Transverse colon (tissue), 4 donors: ENCODE results near the gene BCKDHA. TPM values are rescaled to one million over a fixed set of nuclear protein-coding genes. Genes with fewer than 3 reads are reported as not detected.
"Not testable (repeated sequence)": the region's sequence is repeated elsewhere in the genome, so short reads cannot be mapped to it uniquely, and the experiment has no call there.

Experiments used
- DNase-seq: peaks from one replicate; pipeline ENCODE4 v3.0.0-alpha.2; 2019
- H3K27ac ChIP-seq, 4 donors: fragments of 200-600 bp; sonication (generic); 2 replicates each; pipeline ENCODE4 v1.5.1; 2016 to 2018; ENCODE audit warnings: inconsistent platforms in 4 of 4
- H3K27me3 ChIP-seq: fragments of 200-600 bp; sonication (generic); 2 replicates; pipeline ENCODE4 v1.5.1; 2017; ENCODE audit warnings: inconsistent platforms
- H3K36me3 ChIP-seq, 4 donors: fragments of 200-600 bp; sonication (generic); 2 replicates each; pipeline ENCODE4 v1.5.1; 2017 to 2019; ENCODE audit warnings: inconsistent platforms in 4 of 4
- H3K4me1 ChIP-seq, 4 donors: fragments of 200-600 bp; sonication (generic); 2 replicates each; pipeline ENCODE4 v1.5.1; 2017 to 2020; ENCODE audit warnings: inconsistent platforms in 4 of 4
- H3K4me3 ChIP-seq, 4 donors: fragments of 200-600 bp; sonication (generic); 1 replicate in 1 of 4; 2 replicates in 3 of 4; pipeline versions ENCODE4 v1.5.1 to v1.6.1; 2017 to 2019; ENCODE audit warnings: inconsistent platforms in 4 of 4
- H3K9me3 ChIP-seq, 2 donors: fragments of 200-600 bp; sonication (generic); 2 replicates each; pipeline ENCODE4 v1.5.1; 2017 to 2019; ENCODE audit warnings: inconsistent platforms in 2 of 2
- EP300 ChIP-seq: sonication (generic); formaldehyde crosslinking; IDR thresholded peaks from one replicate; pipeline ENCODE4 v1.6.1; 2017; ENCODE audit warnings: antibody characterized with exemption, low read depth
- POLR2A ChIP-seq: fragments of 450-650 bp; IDR thresholded peaks from one replicate; pipeline ENCODE4 v1.6.1; 2016; ENCODE audit warnings: antibody characterized with exemption, mild to moderate bottlenecking, moderate library complexity
- POLR2AphosphoS5 ChIP-seq, 3 donors: sonication (generic); formaldehyde crosslinking; IDR thresholded peaks; one replicate each; pipeline ENCODE4 v1.6.1; 2016; ENCODE audit warnings: antibody characterized with exemption in 3 of 3
- WGBS, 2 donors: methylation state at CpG; one replicate each; pipeline ENCODE4 v1.1.5; 2018; ENCODE audit warnings: low coverage in 1 of 2; 5-methylcytosine and 5-hydroxymethylcytosine counted together
- in situ Hi-C, 4 donors: fragments of 200-750 bp; cut with MboI; loops; one replicate each; pipeline versions ENCODE4 v1.15.0 to v1.15.1; 2017; ENCODE audit warnings: low sequenced_read_pairs in 3 of 4, low pct_ligation_motif_present in 1 of 4, low pct_unique_long_range_greater_than_20kb in 1 of 4
- intact Hi-C: fragments of 100-400 bp; cut with DNase I; formaldehyde crosslinking; loops from one replicate; pipeline ENCODE4 v1.15.1; 2023; ENCODE audit warnings: low total_unique reads
- total RNA-seq, 4 donors: library from RNA; depleted of rRNA; stranded (reverse); fragments of >200 nt; gene quantifications; one replicate each; pipeline ENCODE4 v1.1.0, GENCODE V29; 2016
- TF ChIP-seq, protein P1 (sequence below), 5 experiments: fragments of 200-600 bp in 3 of 5; fragments of 450-650 bp in 2 of 5; sonication (generic) in 3 of 5; IDR thresholded peaks; 1 replicate in 2 of 5; 2 replicates in 3 of 5; pipeline ENCODE4 v1.5.1; 2016 to 2017; ENCODE audit warnings: antibody characterized with exemption in 5 of 5, inconsistent platforms in 3 of 5, mild to moderate bottlenecking in 2 of 5, moderate library complexity in 1 of 5

The BCKDHA gene
- total RNA-seq, 4 donors from 2014 or later = 12.0 to 29.9 (median 20.9) TPM

- Histone ChIP-seq H3K27me3 (no peaks in the 10 kb centered on the region), H3K4me1 (peaks cover 0 to 20% (median 10%) of the 10 kb centered on the region in 4 donors), H3K4me3 (no peak overlapping the region), H3K9me3 (no peaks in the 10 kb centered on the region), H3K27ac (peak overlapping the region in 1 of 4 donors; percentile 3), H3K36me3 (no peaks in the 10 kb centered on the region)
- DNase-seq = no peak
- TF ChIP-seq, protein P1, sequence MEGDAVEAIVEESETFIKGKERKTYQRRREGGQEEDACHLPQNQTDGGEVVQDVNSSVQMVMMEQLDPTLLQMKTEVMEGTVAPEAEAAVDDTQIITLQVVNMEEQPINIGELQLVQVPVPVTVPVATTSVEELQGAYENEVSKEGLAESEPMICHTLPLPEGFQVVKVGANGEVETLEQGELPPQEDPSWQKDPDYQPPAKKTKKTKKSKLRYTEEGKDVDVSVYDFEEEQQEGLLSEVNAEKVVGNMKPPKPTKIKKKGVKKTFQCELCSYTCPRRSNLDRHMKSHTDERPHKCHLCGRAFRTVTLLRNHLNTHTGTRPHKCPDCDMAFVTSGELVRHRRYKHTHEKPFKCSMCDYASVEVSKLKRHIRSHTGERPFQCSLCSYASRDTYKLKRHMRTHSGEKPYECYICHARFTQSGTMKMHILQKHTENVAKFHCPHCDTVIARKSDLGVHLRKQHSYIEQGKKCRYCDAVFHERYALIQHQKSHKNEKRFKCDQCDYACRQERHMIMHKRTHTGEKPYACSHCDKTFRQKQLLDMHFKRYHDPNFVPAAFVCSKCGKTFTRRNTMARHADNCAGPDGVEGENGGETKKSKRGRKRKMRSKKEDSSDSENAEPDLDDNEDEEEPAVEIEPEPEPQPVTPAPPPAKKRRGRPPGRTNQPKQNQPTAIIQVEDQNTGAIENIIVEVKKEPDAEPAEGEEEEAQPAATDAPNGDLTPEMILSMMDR (IDR thresholded peaks at IDR 0.05) = no peak
- TF ChIP-seq POLR2AphosphoS5 (IDR thresholded peaks at IDR 0.05) = no peak
- in situ Hi-C loops (no loop called here), intact Hi-C loops (no loop called here)
- WGBS, 2 donors = 66% methylated on average over 4 of the region's 4 CpGs; no CpG with 5 or more reads in 1 of the 2 donors
Observed at GRCh38 chr19:41407271-41407670, 9.7 kb downstream of the BCKDHA start.

GRCh38 chr19:41408256-41408655 is 10.6 kb downstream of the BCKDHA start:
- intact Hi-C loops = no loop called here
- whole genome bisulfite sequencing, 2 donors = 61% methylated on average over 2 of the region's 4 CpGs; no CpG with 5 or more reads in 1 of the 2 donors
- in situ Hi-C loops = no loop called here
- no peak overlapping the region for H3K27ac ChIP-seq
- DNase-seq = no peak
- no peaks in the 10 kb centered on the region for H3K27me3 ChIP-seq
- TF ChIP-seq POLR2AphosphoS5 (IDR thresholded peaks at IDR 0.05) (no peak), POLR2A (no peak), EP300 (no peak)
- TF ChIP-seq, protein P1 (IDR thresholded peaks at IDR 0.05) = no peak
- H3K4me1 ChIP-seq = peaks cover 0 to 20% (median 10%) of the 10 kb centered on the region in 4 donors
- no peaks in the 10 kb centered on the region for H3K36me3 ChIP-seq
- no peaks in the 10 kb centered on the region for H3K9me3 ChIP-seq
- H3K4me3 ChIP-seq = no peak overlapping the region

DNA sequence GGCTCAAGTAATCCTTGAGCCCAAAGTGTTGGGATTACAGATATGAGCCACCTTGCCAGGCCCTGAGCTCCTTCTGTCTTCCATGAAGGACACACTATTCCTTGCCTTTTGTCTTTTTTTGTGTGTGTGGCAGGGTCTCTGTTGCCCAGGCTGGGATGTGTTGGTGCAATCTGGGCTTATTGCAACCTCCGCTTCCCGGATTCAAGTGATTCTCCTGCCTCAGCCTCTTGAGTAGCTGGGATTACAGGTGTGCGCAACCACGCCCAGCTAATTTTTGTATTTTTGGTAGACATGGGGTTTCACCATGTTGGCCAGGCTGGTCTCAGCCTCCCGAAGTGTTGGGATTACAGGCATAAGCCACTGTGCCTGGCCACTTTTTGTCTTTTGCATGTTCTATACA is 11.2 kb downstream of the BCKDHA start:
- 94% methylated on average over 5 of the region's 5 CpGs; no CpG with 5 or more reads in 1 of the 2 donors for WGBS, 2 donors
- in situ Hi-C loops, DNase-seq, H3K9me3 ChIP-seq, H3K36me3 ChIP-seq, intact Hi-C loops, H3K4me3 ChIP-seq, H3K27me3 ChIP-seq: not testable (repeated sequence)
- peaks cover 0 to 20% (median 10%) of the 10 kb centered on the region in 4 donors for H3K4me1 ChIP-seq
- peak overlapping the region in 3 of 4 donors; percentile 18 to 41 (median 36) for H3K27ac ChIP-seq

DNA sequence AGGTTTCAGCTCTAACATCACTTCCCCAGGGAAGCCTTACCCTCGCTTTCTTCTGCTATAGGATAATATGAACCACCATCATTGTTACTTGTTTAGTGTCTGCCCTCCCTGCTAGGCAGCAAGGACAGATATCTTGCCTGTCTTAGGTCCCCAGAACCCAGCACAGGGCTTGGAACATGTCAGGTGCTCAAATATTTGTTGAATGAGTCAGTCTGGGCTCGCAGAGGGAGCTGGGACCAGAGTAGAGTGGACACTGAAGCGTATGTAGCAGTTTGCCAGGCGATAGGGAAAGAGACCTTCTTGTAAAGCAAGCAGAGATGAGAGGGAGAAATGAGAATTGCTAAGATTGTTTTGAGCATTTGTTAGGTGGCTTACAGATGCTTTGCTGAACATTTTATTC is 11.7 kb downstream of the BCKDHA start:
- H3K27me3 ChIP-seq = no peaks in the 10 kb centered on the region
- in situ Hi-C loops = no loop called here
- intact Hi-C loops = no loop called here
- no peaks in the 10 kb centered on the region for H3K9me3 ChIP-seq
- H3K4me3 ChIP-seq = no peak overlapping the region
- peaks cover 0 to 3% (median 0%) of the 10 kb centered on the region in 4 donors for H3K36me3 ChIP-seq
- H3K27ac ChIP-seq = peak overlapping the region in 3 of 4 donors; percentile 18 to 41 (median 36)
- no peak for DNase-seq
- WGBS, 2 donors = 61% methylated on average over 4 of the region's 4 CpGs; no CpG with 5 or more reads in 1 of the 2 donors
- H3K4me1 ChIP-seq = peaks cover 0 to 20% (median 10%) of the 10 kb centered on the region in 4 donors
- TF ChIP-seq, protein P1 (IDR thresholded peaks at IDR 0.05) = no peak
- TF ChIP-seq POLR2AphosphoS5 (IDR thresholded peaks at IDR 0.05) (no peak), POLR2A (no peak), EP300 (no peak)
